Skin epidermis (tissue), 12 donors: ENCODE data around the gene ADAMTS4.
A peak's percentile ranks its signal among the peaks of the same experiment; 100 is the strongest.
"Not testable (repeated sequence)": the region's sequence is repeated elsewhere in the genome, so short reads cannot be mapped to it uniquely, and the experiment has no call there.

Experiments
- H3K27ac ChIP-seq, 21 experiments: fragments of 200-600 bp; sonication (generic) in 11 of 21; one replicate each; pipeline ENCODE4 v1.5.0; 2020; ENCODE audit warnings: mild to moderate bottlenecking in 3 of 21, inconsistent platforms in 2 of 21, moderate library complexity in 2 of 21
- H3K4me3 ChIP-seq, 7 experiments: fragments of 200-600 bp; sonication (generic) in 2 of 7; one replicate each; pipeline ENCODE4 v1.5.0; 2020; ENCODE audit warnings: inconsistent platforms in 2 of 7, mild to moderate bottlenecking in 2 of 7, moderate library complexity in 1 of 7

The ADAMTS4 gene, protein sequence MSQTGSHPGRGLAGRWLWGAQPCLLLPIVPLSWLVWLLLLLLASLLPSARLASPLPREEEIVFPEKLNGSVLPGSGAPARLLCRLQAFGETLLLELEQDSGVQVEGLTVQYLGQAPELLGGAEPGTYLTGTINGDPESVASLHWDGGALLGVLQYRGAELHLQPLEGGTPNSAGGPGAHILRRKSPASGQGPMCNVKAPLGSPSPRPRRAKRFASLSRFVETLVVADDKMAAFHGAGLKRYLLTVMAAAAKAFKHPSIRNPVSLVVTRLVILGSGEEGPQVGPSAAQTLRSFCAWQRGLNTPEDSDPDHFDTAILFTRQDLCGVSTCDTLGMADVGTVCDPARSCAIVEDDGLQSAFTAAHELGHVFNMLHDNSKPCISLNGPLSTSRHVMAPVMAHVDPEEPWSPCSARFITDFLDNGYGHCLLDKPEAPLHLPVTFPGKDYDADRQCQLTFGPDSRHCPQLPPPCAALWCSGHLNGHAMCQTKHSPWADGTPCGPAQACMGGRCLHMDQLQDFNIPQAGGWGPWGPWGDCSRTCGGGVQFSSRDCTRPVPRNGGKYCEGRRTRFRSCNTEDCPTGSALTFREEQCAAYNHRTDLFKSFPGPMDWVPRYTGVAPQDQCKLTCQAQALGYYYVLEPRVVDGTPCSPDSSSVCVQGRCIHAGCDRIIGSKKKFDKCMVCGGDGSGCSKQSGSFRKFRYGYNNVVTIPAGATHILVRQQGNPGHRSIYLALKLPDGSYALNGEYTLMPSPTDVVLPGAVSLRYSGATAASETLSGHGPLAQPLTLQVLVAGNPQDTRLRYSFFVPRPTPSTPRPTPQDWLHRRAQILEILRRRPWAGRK

DNA sequence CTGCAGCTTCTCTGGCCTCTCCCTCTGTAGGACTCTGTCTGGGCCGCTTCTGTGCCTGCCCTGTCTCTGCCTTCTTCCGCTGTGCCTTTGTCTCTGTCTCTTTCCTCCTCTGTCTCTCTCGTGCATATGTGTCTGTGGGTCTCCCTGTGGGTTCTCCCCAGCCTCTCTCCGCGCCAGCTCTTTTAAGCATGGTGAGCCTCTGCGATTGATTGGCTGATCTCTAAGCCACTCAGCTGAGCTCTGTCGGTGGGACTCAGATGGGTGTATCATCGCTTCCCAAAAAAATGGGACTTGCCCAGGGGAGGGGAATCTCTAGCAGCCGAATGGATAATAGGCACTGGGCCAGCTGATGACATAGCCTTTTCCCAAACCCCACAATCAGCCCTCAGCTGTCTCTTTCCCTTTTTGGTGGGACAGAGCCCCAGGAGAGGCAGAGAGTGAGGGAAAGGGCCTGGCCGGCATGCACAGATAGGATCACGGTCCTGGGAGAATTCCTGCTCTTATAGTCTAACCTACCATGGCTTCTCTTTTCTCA lies at the start of gene ADAMTS4:
Gene ADAMTS4, minus strand, starts transcription at position 158 of the 535 bp plus-strand sequence. CDS start 427 bp downstream, outside the sequence.
- peak within 1 kb of the TSS; percentile 26 to 42 (median 37) for H3K4me3 ChIP-seq
- peak within 1 kb of the TSS; percentile 17 to 98 (median 94) for H3K27ac ChIP-seq

DNA sequence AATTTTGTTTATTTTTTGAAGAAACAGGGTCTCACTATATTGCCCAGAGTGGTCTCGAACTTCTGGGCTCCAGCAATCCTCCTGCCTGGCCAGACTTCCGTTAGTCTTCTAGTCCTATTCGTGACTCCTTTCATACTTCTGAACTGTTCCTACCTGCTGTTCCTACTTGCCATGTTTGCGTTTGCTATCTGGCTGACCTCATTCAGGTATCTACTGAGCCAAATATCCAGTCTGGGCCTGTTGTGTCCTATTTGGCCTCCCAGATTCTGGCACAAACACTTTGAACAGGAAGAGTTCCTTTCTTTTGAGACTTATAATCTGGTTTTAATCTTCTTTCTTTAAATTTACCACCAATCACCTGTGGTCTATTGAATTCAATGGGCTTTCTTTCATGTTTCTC lies 46.0 kb upstream of the ADAMTS4 start:
- Histone ChIP-seq H3K27ac (no peak overlapping the region), H3K4me3 (no peak overlapping the region)

DNA sequence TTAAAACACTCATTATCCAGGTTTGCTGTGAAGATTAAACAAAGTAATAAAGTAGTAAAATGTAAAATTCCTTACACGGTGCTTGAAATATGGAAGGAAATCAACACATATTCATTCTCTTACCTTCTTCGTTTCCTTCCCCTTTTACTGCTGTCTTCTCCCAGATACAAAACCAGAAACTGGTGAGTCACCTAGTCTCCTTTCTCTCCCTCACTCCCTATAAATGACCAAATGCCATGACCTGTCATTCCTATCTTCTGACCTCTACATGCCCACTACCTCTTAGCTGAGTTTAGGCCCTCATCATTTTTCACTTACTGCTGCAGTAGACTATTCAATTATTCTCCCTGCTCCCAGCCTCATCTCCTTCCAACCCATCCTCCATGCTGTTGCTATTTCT lies 43.5 kb upstream of the ADAMTS4 start:
- no peak overlapping the region for H3K27ac ChIP-seq
- H3K4me3 ChIP-seq, result no peak overlapping the region

DNA sequence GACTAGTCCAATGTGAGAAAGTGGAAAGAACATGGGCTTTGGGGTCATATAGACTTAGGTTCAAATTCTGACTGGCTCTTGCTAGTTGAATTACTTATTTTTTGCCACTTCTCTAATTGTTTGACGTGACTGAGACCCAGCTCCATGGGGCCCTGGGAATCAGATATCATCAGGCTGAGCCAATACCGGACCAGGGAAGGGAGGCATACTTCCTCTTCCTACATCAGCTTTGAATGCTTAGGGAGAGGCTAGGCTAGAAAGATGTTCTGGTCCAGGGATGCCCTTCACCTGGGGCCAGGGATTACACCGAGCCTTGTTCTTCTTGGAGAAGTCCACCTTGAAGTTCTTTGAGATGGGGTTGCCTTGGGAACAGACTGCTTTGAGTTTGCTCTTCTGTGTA lies 42.8 kb upstream of the ADAMTS4 start:
- no peak overlapping the region for H3K27ac ChIP-seq
- H3K4me3 ChIP-seq, result no peak overlapping the region

DNA sequence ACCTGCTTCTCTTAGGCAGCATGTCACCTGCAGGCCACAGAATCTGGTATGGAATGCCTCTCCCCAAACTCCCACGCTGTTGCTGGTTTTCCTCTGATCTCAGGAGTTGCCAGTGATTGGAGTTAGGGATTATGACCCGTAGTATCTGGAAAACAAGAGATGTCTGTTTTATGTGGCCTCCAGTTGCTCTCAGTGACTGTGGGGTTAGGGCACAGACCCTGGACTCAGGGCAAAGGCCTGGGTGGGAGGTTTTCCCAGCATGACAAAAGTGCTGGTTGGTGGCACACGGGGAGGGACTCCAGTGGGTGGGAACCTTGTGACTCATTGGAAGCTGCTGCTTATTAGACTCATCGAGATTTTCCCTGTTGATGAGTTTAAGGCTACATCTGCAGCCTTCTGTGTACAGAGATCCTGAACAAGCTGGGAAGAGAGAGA lies 39.2 kb upstream of the ADAMTS4 start, which contains the start of gene NR1I3:
Gene NR1I3, minus strand, starts transcription at position 165 of the 435 bp plus-strand sequence. CDS start 1,638 bp downstream, outside the sequence.
- no peak within 1 kb of the TSS for H3K4me3 ChIP-seq
- H3K27ac ChIP-seq, result no peak within 1 kb of the TSS

DNA sequence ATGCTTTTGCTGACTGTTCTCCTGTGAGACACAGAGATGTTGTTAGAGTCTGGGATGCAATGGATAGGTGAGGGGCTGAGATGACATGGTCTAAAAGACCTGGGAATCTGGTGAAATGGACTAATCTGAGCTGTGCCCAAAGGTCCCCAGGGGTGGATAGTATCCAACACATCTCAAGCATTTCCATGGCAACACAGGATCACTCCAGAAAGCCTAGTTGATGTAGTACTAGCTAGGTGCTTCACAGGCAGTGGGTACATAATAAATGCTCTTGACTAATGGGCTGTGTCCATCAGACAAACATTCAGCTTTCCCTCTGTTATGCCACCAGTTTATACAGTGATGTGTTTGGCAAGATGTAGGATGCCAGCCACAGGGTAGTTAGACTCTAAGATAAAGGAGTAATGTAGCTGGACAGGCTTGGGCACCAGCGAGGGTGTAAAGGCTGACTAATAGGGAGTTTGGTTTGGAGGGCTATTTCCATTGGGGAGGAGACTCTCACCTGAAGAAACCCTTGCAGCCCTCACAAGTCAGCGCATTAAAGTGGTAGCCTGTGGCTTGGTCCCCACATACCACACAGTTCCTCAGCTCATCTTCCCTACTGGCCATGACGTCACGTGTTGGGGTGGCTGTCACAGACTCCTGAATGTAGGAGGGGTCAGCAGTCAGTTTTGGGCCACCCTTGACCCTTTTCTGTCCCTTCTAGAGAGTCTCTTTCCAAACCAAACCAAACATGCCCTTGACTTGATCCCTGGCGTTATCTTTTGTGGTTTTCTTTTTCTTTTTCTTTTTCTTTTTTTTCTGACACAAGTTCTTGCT lies 37.3 kb upstream of the ADAMTS4 start:
- Histone ChIP-seq H3K4me3 (no peak overlapping the region), H3K27ac (no peak overlapping the region)

DNA sequence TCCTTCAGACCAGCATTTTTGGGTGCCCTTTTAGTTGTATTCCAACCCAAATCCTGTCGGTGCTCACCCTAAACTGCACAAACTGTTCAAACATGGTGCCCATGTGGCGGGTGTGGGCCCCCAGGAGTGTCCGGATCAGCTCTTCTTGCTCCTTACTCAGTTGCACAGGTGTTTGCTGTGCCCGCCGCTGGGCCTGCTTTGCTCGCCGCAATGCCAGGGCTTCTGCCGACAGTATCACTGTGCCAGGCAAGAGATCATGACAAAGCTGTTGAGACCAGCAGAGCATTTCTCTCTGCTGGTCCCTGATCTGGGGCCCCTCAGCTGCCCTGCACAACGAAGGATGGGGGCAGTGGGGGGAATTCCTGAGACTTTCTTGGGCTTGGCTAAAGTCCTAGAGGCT lies 34.2 kb upstream of the ADAMTS4 start:
- Histone ChIP-seq H3K27ac (no peak overlapping the region), H3K4me3 (no peak overlapping the region)

DNA sequence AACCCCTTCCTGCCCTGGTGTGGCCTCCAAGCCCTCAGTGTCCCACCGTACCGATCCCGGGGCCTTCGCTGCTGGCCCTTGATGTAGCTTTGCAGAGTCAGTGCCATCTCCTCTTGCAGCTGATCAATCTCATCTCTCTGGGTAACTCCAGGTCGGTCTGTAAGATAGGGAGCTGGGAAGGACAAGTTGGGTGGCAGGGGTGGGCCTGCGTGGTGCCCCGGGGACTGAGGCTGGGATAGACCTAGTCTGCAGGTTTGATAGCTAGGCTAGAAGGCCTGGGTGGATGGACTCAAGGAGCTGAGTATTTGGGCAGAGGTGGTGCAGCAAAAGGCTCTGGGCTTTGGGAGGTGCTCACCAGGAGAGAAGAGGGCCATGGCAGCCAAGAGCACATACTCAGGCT lies 31.9 kb upstream of the ADAMTS4 start:
- H3K27ac ChIP-seq, result no peak overlapping the region
- H3K4me3 ChIP-seq, result no peak overlapping the region

DNA sequence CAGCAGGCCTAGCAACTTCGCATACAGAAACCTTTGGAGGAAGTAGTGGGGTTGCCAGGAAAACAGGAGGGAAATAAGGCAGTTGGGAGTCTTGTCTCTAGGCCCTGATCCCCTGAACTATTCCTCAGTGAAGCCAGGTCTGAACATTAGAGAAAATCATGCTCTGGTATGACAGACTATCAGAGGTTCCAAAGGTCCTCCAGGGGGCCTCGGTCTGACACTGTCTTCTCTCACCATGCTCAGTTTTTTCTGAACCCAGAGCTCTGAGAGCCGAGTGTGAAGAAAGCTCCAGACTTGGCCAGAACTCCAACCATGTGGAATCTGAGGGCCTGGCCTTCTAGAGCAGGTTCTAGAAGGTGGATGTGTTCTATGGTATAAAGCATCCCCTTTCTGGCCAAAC lies 31.0 kb upstream of the ADAMTS4 start:
- Histone ChIP-seq H3K4me3 (no peak overlapping the region), H3K27ac (no peak overlapping the region)

DNA sequence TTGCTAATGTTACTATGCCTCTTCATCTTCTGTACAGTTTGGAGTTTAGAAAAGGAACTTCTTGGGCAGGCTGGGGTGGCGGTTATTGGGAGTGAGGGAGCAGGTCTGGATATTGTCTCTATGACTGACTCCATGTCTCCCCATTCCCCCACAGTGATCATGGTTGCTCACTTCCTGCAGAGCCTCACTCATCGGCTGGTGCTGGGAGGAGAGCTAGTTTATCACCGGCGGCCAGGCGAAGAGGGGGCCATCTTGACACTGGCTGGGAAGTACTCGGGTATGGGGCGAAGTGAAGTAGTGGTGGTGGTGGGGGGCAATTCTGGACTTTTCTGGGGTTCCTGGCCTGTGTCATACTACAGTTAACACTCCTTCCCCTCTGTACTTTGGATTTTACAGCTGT lies 29.2 kb upstream of the ADAMTS4 start:
- H3K27ac ChIP-seq, result peak overlapping the region in 9 of 21 experiments; percentile 10 to 88 (median 64)
- no peak overlapping the region for H3K4me3 ChIP-seq

DNA sequence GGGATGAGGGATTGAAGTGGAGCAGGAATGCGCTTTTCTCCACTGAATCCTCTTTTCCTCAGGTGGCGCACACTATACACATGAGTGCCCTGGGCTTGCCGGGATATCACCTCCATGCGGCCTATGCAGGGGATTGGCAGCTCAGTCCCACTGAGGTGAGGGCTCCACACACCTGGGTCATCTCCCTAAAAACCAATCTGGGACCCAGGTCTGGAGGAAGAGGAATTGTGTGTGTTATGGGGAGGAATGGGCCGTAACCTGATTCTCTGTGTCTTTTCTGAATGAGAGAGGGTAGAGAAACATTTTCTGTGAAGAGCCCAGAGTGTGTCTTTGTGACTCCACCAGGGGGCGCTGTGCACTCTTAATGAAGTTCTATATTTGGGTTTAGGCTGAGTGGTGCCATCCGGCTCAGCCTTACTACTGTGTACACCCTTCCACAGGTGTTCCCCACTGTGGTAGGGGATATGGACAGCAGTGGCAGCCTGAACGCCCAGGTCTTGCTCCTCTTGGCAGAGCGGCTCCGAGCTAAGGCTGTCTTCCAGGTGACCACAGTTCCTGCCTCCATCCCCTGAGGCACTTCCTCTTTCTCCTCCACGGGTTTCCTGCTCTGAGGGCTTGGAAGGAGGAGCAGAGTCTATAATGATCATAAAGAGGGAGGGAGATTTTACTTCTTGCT lies 28.5 kb upstream of the ADAMTS4 start:
- Histone ChIP-seq H3K27ac (peak overlapping the region in 15 of 21 experiments; percentile 10 to 88 (median 80)), H3K4me3 (peak overlapping the region in 3 of 7 experiments; percentile 12 to 16 (median 15))

DNA sequence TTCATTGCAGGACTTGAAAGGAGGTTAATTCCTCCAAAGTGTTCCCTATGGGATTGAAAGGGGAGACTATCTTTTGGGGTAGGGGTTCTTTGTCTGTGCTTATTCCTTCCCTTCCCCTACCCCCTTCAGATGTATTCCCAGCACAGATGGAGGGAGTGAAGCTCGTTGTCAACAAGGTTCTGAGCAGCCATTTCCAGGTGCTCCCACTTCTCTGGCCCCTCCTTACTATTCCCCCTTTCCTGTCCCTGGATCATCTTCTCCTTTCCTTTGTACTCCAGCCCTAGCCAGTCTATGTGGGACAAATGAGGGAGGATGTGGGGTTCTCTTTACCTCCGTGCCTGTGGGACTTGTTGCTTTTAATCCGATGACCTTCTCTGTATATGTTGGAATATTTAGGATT lies 27.9 kb upstream of the ADAMTS4 start:
- peak overlapping the region in 16 of 21 experiments; percentile 55 to 88 (median 84) for H3K27ac ChIP-seq
- peak overlapping the region in 6 of 7 experiments; percentile 51 to 91 (median 66) for H3K4me3 ChIP-seq

DNA sequence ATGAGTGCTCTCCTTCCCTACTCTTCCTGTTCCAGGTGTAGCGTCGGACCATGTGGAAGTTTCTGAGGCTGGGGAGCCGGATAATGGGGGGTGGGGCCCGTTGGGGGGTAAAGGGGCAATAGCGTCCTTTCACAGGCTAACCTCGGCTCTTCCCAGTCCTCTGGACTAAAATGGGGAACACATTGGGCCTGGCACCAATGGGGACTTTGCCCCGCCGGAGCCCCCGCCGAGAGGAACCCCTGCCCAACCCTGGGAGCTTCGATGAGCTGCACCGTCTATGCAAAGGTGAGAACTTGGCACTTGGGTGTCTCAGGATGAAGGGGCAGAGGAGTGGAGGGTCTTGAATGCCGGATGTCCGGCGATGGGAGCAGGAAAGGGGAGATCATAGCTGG lies 27.5 kb upstream of the ADAMTS4 start:
- H3K27ac ChIP-seq, result peak overlapping the region; percentile 55 to 88 (median 82)
- H3K4me3 ChIP-seq, result peak overlapping the region; percentile 51 to 91 (median 64)

DNA sequence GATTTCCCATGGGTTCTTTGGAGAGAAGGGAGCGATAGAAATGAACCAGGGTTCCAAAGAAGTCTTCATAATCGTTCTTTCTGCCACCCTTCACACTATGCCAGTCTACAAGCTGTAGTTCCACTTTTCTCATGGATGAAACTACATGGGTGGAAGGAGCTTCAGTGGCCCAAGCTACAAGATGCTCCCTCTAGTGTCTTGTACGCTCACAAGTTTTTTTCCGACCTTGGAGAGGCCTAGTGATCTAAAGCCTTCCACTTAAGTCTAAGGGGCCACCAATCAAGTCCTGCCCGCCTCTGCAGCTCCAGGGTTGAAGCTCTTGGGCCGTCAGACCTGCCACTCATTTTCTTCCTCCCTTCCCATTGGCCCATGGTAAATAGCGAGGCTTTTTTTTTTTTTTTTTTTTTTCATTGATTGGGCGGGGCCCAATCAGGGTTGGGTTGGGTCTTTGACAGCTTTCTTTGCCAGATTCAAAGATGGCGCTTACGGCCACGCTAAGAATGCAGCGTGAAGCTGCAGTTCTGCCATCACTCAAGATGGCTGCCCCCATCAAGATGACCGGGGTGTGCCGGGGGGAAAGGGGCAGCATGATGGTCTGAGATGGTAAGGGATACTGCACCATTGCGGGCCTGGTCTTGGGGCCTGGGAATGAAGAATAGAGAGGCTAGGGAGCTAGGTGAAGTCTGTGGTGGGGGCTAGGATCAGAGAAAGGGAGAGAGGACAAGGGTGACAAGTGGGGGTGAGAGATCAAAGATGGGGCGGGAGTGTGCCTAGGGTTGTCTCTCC lies 26.9 kb upstream of the ADAMTS4 start, which contains the start of gene TOMM40L:
Gene TOMM40L, plus strand, starts transcription at position 527 of the 786 bp plus-strand sequence. CDS start 430 bp downstream, outside the sequence.
- Histone ChIP-seq H3K4me3 (peak within 1 kb of the TSS; percentile 51 to 91 (median 64)), H3K27ac (peak within 1 kb of the TSS; percentile 55 to 88 (median 82))

DNA sequence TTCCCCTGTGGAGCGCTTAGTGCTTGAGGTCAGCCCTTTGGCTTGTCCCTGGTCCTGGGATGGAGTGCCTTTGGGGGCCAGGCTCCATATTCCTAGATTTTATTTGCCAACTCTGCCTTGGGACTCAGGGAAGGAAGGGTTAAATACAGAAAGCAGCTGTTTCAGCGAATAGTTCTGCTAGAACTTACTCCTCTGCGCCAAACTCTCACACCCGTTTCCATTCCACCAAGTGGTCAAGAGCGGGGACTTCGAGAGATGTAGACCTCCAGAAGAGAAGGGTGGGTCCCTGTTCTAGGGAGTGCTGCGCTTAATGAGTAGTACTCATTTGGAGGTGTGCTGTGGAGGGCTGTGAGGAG lies 26.3 kb upstream of the ADAMTS4 start:
- Histone ChIP-seq H3K4me3 (no peak overlapping the region), H3K27ac (peak overlapping the region in 18 of 21 experiments; percentile 0 to 87 (median 57))

DNA sequence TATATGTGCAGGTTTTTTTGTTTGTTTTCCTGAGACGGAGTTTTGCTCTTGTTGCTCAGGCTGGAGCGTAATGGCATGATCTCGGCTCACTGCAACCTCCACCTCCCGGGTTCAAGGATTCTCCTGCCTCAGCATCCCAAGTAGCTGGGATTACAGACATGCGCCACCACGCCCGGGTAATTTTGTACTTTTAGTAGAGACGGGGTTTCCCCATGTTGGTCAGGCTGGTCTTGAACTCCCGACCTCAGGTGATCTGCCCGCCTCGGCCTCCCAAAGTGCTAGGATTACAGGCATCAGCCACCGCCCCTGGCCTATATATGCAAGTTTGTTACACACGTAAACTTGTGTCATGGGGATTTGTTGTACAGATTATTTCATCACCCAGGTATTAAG lies 25.8 kb upstream of the ADAMTS4 start:
- H3K4me3 ChIP-seq, result not testable (repeated sequence)
- H3K27ac ChIP-seq, result peak overlapping the region in 9 of 21 experiments; percentile 0 to 87 (median 48)

DNA sequence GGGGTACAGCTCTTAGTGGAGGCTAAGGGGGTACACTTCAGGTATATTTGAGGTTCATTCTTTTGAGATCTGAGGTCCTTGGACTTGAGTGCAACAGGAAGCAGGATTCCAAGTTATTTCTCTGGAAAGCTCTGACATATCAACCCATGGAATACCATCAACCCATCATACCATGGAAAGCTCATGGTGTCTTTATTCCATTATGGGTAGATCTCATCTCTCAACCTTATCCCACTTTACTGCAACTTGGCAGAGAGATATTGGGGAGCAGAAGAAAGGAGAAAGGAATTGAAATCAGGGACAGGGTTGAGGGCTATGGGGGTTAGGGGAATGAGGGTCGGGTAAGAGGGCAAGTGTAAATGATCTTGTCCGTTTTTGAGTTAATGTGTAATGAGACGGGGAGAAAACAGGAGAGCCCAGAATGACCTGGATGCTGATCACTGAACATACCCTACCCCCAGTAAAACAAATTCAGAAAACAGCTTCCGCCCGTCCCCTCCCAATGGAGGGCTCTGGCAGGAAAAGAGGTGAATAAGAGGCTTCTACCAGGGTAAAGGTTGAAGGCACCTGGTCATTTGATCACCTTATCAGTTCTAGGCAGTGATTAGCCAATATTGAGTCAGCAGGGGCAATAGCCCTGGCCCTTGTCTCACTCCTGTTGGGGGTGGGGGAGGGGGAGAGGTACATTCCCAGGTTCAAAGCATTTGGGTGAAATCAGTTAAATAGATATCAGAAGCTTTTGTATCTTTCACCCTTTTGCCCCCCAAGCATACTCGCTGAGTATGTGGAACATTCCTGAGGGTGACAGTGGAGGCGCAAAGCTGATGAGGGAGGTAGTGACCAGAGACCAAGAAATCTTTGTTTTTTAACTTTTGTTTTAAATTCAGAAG lies 25.2 kb upstream of the ADAMTS4 start:
- Histone ChIP-seq H3K27ac (no peak overlapping the region), H3K4me3 (no peak overlapping the region)
